GM21529 (cell line): ENCODE results near the gene TPH1.
"Not testable (repeated sequence)": the region's sequence is repeated elsewhere in the genome, so short reads cannot be mapped to it uniquely, and the experiment has no call there.

Experiments
- ATAC-seq: cut with Tn5 transposase; IDR thresholded peaks from one replicate; pipeline ENCODE4 v1.9.1; 2021; ENCODE audit not compliant: unreplicated experiment

The TPH1 gene

DNA sequence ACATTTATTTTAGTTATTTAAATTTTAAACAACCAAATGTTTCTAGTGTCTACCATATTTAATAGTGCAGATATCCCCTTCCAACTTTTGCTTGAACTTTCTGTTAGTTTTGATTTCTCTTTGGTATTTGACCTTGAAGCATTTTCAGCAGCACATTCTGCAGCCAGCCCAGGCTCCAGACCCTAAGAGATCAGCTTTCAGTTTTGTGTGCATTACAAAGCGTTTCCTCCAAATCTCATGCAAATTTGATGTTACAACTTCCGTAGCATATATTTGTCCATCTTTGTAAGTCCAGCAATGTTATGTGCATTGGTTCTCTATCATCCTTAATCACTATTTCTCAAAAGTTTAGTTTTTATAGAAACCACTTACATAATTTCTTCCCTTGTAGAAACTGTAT lies 18.6 kb downstream of the TPH1 start:
- ATAC-seq: no peak

- ATAC-seq: no peak
These were observed 23.6 kb downstream of the TPH1 start for GRCh38 chr11:18022419-18022818.

GRCh38 chr11:18019650-18020049 lies 26.4 kb downstream of the TPH1 start:
- ATAC-seq: no peak

DNA sequence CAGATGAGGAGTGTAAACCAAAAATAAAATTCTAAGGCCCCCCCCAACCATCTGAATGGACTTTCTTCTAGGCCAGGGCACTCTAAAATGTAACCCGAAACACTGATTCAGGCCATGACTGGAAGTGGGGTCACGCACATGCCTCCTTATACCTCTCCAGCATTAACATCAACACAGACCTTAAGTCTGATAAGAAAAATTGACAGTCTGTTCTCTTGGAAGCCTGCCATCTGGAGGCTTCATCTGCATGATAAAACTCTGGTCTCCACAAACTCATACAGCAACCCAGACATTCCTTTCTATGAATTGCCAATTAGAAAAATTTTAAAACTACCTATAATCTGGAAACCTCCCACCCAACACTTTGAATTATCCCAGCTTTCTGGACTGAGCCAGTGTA lies 29.3 kb downstream of the TPH1 start:
- ATAC-seq: no peak

DNA sequence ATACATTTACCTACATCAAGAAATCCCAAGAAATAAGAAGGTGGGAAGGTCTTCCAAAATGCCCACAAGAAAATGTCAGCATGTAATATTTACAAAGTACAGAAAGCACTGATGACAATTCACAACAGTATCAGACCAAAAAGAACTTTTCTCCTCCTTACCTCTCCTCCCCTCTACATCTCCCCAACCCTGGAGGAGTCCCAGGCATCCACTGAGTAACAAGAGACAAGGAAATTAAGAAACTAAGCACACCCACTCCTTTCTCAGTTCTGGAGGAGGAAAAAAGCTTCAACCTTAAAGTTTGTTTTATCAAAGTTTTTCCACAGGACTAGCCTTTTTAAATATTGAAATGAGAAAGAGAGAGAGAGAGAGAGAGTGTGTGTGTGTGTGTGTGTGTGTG lies 31.2 kb downstream of the TPH1 start:
- no peak for ATAC-seq

GRCh38 chr11:18013790-18014507 lies 32.1 kb downstream of the TPH1 start:
- no peak for ATAC-seq

GRCh38 chr11:18012906-18013781 lies 32.9 kb downstream of the TPH1 start, which contains the start of gene SERGEF:
Gene SERGEF, minus strand, starts transcription at chr11:18013047. Its CDS starts 37 bp downstream, at chr11:18013010.
- peak; percentile 92 for ATAC-seq

DNA sequence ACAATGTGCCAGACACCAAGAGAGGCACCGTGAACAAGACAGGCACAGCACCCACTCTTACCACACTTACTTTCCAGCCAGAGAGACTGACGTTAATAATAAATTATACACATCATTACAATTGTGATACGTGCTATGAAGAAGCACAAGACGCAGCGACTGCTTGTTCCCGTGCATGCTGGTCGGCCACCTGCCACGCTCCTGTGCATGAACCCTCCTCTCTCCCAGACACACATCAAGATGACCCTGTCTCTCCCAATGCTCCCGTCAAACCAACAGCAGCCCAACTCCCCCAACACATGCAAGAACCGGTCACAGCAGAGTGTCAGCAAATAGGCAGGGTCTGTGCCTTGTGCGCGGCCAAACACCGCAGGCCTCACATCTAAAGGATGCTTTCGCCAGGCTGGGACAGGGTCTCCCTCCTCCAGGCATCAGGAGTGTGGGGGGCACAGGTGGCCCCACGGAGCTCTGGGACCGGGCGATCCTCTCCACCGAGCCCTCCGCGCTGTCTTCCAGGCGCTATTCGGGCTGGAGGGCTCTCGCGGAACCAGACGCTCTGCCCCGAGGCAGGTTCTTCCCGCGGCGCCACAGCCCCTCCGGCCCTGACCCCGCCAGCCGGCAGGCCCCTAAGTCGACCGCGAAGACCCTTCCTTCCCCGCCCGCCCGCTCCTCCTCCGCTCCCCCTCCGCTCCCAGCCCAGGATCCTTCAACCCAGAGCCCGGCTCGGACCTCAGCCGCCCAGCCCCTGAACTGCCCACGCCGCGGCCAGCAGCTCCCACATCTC lies 33.8 kb downstream of the TPH1 start:
- ATAC-seq: peak; percentile 3

- ATAC-seq: no peak
These were observed 34.4 kb downstream of the TPH1 start for GRCh38 chr11:18011633-18012032.

- ATAC-seq: no peak
These were observed 35.0 kb downstream of the TPH1 start for GRCh38 chr11:18010977-18011586.

GRCh38 chr11:18010121-18010670 lies 35.9 kb downstream of the TPH1 start:
- no peak for ATAC-seq

- no peak for ATAC-seq
These were observed 40.5 kb downstream of the TPH1 start for GRCh38 chr11:18005376-18006129.

GRCh38 chr11:18001191-18001590 lies 44.9 kb downstream of the TPH1 start:
- peak; percentile 15 for ATAC-seq

- peak; percentile 82 for ATAC-seq
These were observed 45.3 kb downstream of the TPH1 start for GRCh38 chr11:18000760-18001159.

GRCh38 chr11:18000128-18000527 lies 45.9 kb downstream of the TPH1 start:
- ATAC-seq: not testable (repeated sequence)
